Neural cell (in vitro differentiated cells): Measurements from ENCODE around the gene ADAMTS14. TPM values are rescaled to one million over a fixed set of nuclear protein-coding genes. Genes with fewer than 3 reads are reported as not detected.

Experiments used
- H2AFZ ChIP-seq: fragments of 200-600, 300-800 bp; sonication (generic), shearing (Covaris generic); 2 replicates; pipeline ENCODE4 v1.6.0; 2014; ENCODE audit warnings: low read depth, mild to moderate bottlenecking, antibody characterized with exemption, low read length, moderate library complexity
- H3F3A ChIP-seq: fragments of 200-600 bp; shearing (Covaris generic); 2 replicates; pipeline ENCODE4 v1.6.1; 2016; ENCODE audit warnings: mild to moderate bottlenecking, moderate library complexity, mixed read lengths, antibody characterized with exemption, low read length; ENCODE audit not compliant: insufficient read depth, poor library complexity, severe bottlenecking
- H3K27ac ChIP-seq: fragments of 200-600, 300-800 bp; sonication (generic), shearing (Covaris generic); 2 replicates; pipeline ENCODE4 v1.5.1; 2014; ENCODE audit warnings: mild to moderate bottlenecking, low read length, moderate library complexity
- H3K27me3 ChIP-seq: fragments of 300-800, 200-600 bp; sonication (generic), shearing (Covaris generic); 2 replicates; pipeline ENCODE4 v1.6.0; 2014; ENCODE audit warnings: mild to moderate bottlenecking, low read depth, low read length, moderate library complexity; ENCODE audit not compliant: insufficient read depth
- H3K36me3 ChIP-seq: fragments of 300-800, 200-600 bp; sonication (generic), shearing (Covaris generic); 2 replicates; pipeline ENCODE4 v1.5.1; 2014; ENCODE audit warnings: mild to moderate bottlenecking, antibody characterized with exemption, low read length, moderate library complexity; ENCODE audit not compliant: insufficient read depth
- H3K4me2 ChIP-seq: fragments of 300-800, 200-600 bp; sonication (generic), shearing (Covaris generic); 2 replicates; pipeline ENCODE4 v1.6.0; 2014; ENCODE audit warnings: mild to moderate bottlenecking, low read length
- H3K4me3 ChIP-seq: fragments of 300-800, 200-600 bp; sonication (generic), shearing (Covaris generic); 2 replicates; pipeline ENCODE4 v1.5.1; 2014; ENCODE audit warnings: mild to moderate bottlenecking, low read length, moderate library complexity
- H3K79me2 ChIP-seq: fragments of 200-600 bp; shearing (Covaris generic); replicated peaks from 2 replicates; pipeline ENCODE4 v1.6.0; 2014; ENCODE audit warnings: mild to moderate bottlenecking, low read length, moderate library complexity; ENCODE audit not compliant: insufficient read depth
- H3K9ac ChIP-seq: fragments of 300-800, 200-600 bp; sonication (generic), shearing (Covaris generic); 2 replicates; pipeline ENCODE4 v1.6.1; 2016; ENCODE audit warnings: mild to moderate bottlenecking, low read length, mixed read lengths
- H3K9me2 ChIP-seq: fragments of 200-600 bp; shearing (Covaris generic); 2 replicates; pipeline ENCODE4 v1.6.1; 2016; ENCODE audit warnings: mild to moderate bottlenecking, low read length, mixed read lengths; ENCODE audit not compliant: insufficient read depth
- H3K9me3 ChIP-seq: fragments of 200-600, 300-800 bp; sonication (generic), shearing (Covaris generic); 2 replicates; pipeline ENCODE4 v1.6.1; 2016; ENCODE audit warnings: mild to moderate bottlenecking, mixed run types, low read length, moderate library complexity, mixed read lengths
- H4K20me1 ChIP-seq: fragments of 200-600 bp; shearing (Covaris generic); 2 replicates; pipeline ENCODE4 v1.6.1; 2016; ENCODE audit warnings: mild to moderate bottlenecking, mixed run types; ENCODE audit not compliant: insufficient read depth
- CTCF ChIP-seq: fragments of 450-650 bp; IDR thresholded peaks from 2 replicates; pipeline ENCODE4 v1.5.1; 2014; ENCODE audit warnings: antibody characterized with exemption, mild to moderate bottlenecking, moderate library complexity; ENCODE audit not compliant: poor library complexity, severe bottlenecking
- EP300 ChIP-seq: fragments of 450-650 bp; conservative IDR thresholded peaks from 2 replicates; pipeline ENCODE4 v1.6.1; 2014; ENCODE audit warnings: antibody characterized with exemption, mild to moderate bottlenecking, moderate library complexity; ENCODE audit not compliant: poor library complexity, severe bottlenecking
- EZH2 ChIP-seq: fragments of 200-600, 300-800 bp; shearing (Covaris generic), sonication (generic); IDR thresholded peaks from 2 replicates; pipeline ENCODE4 v1.6.1; 2014; ENCODE audit warnings: antibody characterized with exemption, low read length, borderline replicate concordance, mild to moderate bottlenecking; ENCODE audit not compliant: insufficient read depth, poor library complexity, severe bottlenecking
- MXI1 ChIP-seq: fragments of 450-650 bp; conservative IDR thresholded peaks from 2 replicates; pipeline ENCODE4 v1.6.1; 2014; ENCODE audit warnings: antibody characterized with exemption, mild to moderate bottlenecking; ENCODE audit not compliant: poor library complexity, severe bottlenecking
- POLR2AphosphoS5 ChIP-seq: IDR thresholded peaks from 2 replicates; pipeline ENCODE4 v1.6.1; 2012
- RAD21 ChIP-seq: fragments of 450-650 bp; conservative IDR thresholded peaks from 2 replicates; pipeline ENCODE4 v1.6.1; 2014; ENCODE audit warnings: antibody characterized with exemption, mild to moderate bottlenecking, moderate library complexity
- SMC3 ChIP-seq: fragments of 450-650 bp; conservative IDR thresholded peaks from 2 replicates; pipeline ENCODE4 v1.6.1; 2014; ENCODE audit warnings: antibody characterized with exemption, mild to moderate bottlenecking, moderate library complexity; ENCODE audit not compliant: poor library complexity
- TAF1 ChIP-seq: IDR thresholded peaks from 2 replicates; pipeline ENCODE4 v1.6.1; 2012; ENCODE audit warnings: low read depth
- polyA plus RNA-seq: library from polyadenylated mRNA; depleted of rRNA; stranded (reverse); fragments of >200 nt; gene quantifications from 2 replicates; pipeline ENCODE4 v1.2.3, GENCODE V29; 2014
- TF ChIP-seq, protein P1 (sequence below): IDR thresholded peaks from 2 replicates; pipeline ENCODE4 v1.6.1; 2012; ENCODE audit warnings: borderline replicate concordance

The ADAMTS14 gene
- polyA plus RNA-seq, 1 donor from 2014 or later, result 0.04 TPM

- TF ChIP-seq POLR2AphosphoS5 (no peak), EP300 (no peak), EZH2 (no peak), TAF1 (no peak), SMC3 (no peak), MXI1 (no peak), CTCF (no peak)
- TF ChIP-seq, protein P1, sequence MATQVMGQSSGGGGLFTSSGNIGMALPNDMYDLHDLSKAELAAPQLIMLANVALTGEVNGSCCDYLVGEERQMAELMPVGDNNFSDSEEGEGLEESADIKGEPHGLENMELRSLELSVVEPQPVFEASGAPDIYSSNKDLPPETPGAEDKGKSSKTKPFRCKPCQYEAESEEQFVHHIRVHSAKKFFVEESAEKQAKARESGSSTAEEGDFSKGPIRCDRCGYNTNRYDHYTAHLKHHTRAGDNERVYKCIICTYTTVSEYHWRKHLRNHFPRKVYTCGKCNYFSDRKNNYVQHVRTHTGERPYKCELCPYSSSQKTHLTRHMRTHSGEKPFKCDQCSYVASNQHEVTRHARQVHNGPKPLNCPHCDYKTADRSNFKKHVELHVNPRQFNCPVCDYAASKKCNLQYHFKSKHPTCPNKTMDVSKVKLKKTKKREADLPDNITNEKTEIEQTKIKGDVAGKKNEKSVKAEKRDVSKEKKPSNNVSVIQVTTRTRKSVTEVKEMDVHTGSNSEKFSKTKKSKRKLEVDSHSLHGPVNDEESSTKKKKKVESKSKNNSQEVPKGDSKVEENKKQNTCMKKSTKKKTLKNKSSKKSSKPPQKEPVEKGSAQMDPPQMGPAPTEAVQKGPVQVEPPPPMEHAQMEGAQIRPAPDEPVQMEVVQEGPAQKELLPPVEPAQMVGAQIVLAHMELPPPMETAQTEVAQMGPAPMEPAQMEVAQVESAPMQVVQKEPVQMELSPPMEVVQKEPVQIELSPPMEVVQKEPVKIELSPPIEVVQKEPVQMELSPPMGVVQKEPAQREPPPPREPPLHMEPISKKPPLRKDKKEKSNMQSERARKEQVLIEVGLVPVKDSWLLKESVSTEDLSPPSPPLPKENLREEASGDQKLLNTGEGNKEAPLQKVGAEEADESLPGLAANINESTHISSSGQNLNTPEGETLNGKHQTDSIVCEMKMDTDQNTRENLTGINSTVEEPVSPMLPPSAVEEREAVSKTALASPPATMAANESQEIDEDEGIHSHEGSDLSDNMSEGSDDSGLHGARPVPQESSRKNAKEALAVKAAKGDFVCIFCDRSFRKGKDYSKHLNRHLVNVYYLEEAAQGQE, result no peak
- no peak overlapping the region for H3K27ac ChIP-seq
- H3K4me3 ChIP-seq, result no peak overlapping the region
- no peak overlapping the region for H3K4me2 ChIP-seq
- H3K9me2 ChIP-seq, result no peaks in the 10 kb centered on the region
- H3F3A ChIP-seq, result no peaks in the 10 kb centered on the region
- H2AFZ ChIP-seq, result no peak overlapping the region
- no peak overlapping the region for H3K9ac ChIP-seq
- no peaks in the 10 kb centered on the region for H4K20me1 ChIP-seq
- no peaks in the 10 kb centered on the region for H3K27me3 ChIP-seq
- H3K79me2 ChIP-seq, result no peaks in the 10 kb centered on the region
- H3K36me3 ChIP-seq, result no peaks in the 10 kb centered on the region
- no peaks in the 10 kb centered on the region for H3K9me3 ChIP-seq
Observed at GRCh38 chr10:70778267-70778924, 106.1 kb downstream of the ADAMTS14 start.

DNA sequence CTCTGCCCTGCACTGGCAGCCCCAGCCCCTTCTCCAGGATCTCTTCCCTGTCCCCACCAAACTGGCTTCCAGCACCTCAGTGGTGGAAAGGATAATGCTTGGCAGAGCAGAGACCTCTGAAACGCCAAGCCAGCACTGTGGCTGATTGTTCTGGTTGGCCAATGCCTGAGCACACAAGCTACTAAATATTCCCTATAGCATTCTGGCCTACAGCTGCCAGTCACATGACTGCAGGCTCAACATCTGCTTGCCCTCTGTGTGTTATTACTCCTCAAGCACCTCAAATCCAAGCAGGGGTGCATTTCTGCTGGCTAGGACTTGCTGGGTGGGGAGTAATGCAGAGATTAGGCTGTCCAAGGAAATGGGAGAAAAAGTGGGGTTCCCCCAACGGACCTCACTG, 106.8 kb downstream of the ADAMTS14 start:
- H3K9me3 ChIP-seq, result no peaks in the 10 kb centered on the region
- no peak overlapping the region for H2AFZ ChIP-seq
- H3K4me3 ChIP-seq, result no peak overlapping the region
- H3K9me2 ChIP-seq, result no peaks in the 10 kb centered on the region
- no peak overlapping the region for H3K9ac ChIP-seq
- no peaks in the 10 kb centered on the region for H3F3A ChIP-seq
- H3K27ac ChIP-seq, result no peak overlapping the region
- H3K79me2 ChIP-seq, result no peaks in the 10 kb centered on the region
- no peaks in the 10 kb centered on the region for H4K20me1 ChIP-seq
- no peaks in the 10 kb centered on the region for H3K36me3 ChIP-seq
- H3K4me2 ChIP-seq, result no peak overlapping the region
- no peak for TF ChIP-seq EZH2
- no peak for TF ChIP-seq POLR2AphosphoS5
- no peak for TF ChIP-seq EP300
- TF ChIP-seq SMC3, result no peak
- no peak for TF ChIP-seq MXI1
- no peak for TF ChIP-seq TAF1
- TF ChIP-seq, protein P1, result no peak
- no peak for TF ChIP-seq RAD21
- TF ChIP-seq CTCF, result no peak
- no peaks in the 10 kb centered on the region for H3K27me3 ChIP-seq
